Esophagus squamous epithelium (tissue), 5 donors: ENCODE measurements around the gene GH1. TPM values are rescaled to one million over a fixed set of nuclear protein-coding genes. Genes with fewer than 3 reads are reported as not detected.
"Not testable (repeated sequence)": the region's sequence is repeated elsewhere in the genome, so short reads cannot be mapped to it uniquely, and the experiment has no call there.

Experiments
- DNase-seq: peaks from one replicate; lab custom pipeline; 2025; lab: John Stamatoyannopoulos, UW
- H3K27ac ChIP-seq, 4 donors: fragments of 200-600 bp; sonication (generic); one replicate each; pipeline ENCODE4 v1.5.1; 2016 to 2019; ENCODE audit warnings: mild to moderate bottlenecking in 1 of 4
- H3K27me3 ChIP-seq, 4 donors: fragments of 200-600 bp; sonication (generic); 1 replicate in 3 of 4; 2 replicates in 1 of 4; pipeline versions ENCODE4 v1.5.1 to v1.6.0; 2017 to 2021; ENCODE audit warnings: antibody characterized with exemption in 1 of 4
- H3K36me3 ChIP-seq, 3 donors: fragments of 200-600 bp; sonication (generic); one replicate each; pipeline ENCODE4 v1.5.1; 2016 to 2019
- H3K4me1 ChIP-seq, 3 donors: fragments of 200-600 bp; sonication (generic); one replicate each; pipeline ENCODE4 v1.5.1; 2017 to 2019
- H3K4me3 ChIP-seq, 4 donors: fragments of 200-600 bp; sonication (generic); 1 replicate in 3 of 4; 2 replicates in 1 of 4; pipeline ENCODE4 v1.5.1; 2016 to 2019; ENCODE audit warnings: mild to moderate bottlenecking in 2 of 4, moderate library complexity in 1 of 4
- H3K9me3 ChIP-seq, 3 donors: fragments of 200-600 bp; sonication (generic); one replicate each; pipeline ENCODE4 v1.5.1; 2016 to 2019
- WGBS, 2 donors: methylation state at CpG; one replicate each; pipeline ENCODE4 v1.1.5; 2018; 5-methylcytosine and 5-hydroxymethylcytosine counted together
- intact Hi-C: fragments of 100-400 bp; cut with DNase I; formaldehyde crosslinking; loops from one replicate; pipeline ENCODE4 v1.15.0; 2022
- total RNA-seq, 4 donors: library from RNA; depleted of rRNA; stranded (reverse); fragments of >200 nt; gene quantifications; one replicate each; pipeline ENCODE4 v1.1.0, GENCODE V29; 2016
- TF ChIP-seq, protein P1 (sequence below), 6 experiments: fragments of 450-650 bp in 4 of 6; fragments of 200-600 bp in 2 of 6; sonication (generic) in 2 of 6; IDR thresholded peaks; one replicate each; pipeline ENCODE4 v1.5.1; 2016 to 2019; ENCODE audit warnings: antibody characterized with exemption in 6 of 6, mild to moderate bottlenecking in 4 of 6, moderate library complexity in 4 of 6
- donor health status: DM: yes; HTN: yes; CAD: no.

Gene GH1
- total RNA-seq, 4 donors from 2014 or later: not detected

GRCh38 chr17:63907161-63907778 is 11.4 kb downstream of the GH1 start:
- 44 to 56% methylated on average over 8 to 12 of the region's 12 CpGs for WGBS, 2 donors

DNA sequence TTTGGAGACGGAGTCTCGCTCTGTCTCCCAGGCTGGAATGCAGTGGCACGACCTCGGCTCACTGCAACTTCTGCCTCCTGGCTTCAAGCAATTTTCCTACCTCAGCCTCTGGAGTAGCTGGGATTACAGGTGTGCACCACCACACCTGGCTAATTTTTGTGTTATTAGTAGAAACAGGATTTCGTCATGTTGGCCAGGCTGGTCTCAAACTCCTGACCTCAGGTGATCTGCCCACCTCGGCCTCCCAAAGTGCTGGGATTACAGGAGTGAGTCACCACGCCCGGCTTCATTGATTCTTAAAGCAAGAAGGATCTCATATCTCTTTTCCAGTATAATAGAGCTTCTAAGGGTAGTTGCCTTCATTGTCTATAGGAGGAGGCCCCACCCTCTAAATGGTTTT is 13.8 kb downstream of the GH1 start:
- DNase-seq, H3K9me3 ChIP-seq, H3K27me3 ChIP-seq, intact Hi-C loops, H3K4me3 ChIP-seq, H3K4me1 ChIP-seq, H3K27ac ChIP-seq, H3K36me3 ChIP-seq: not testable (repeated sequence)
- 79 to 87% methylated on average over 8 of the region's 8 CpGs for WGBS, 2 donors

More at GRCh38 chr17:63907161-63907778, 11.4 kb downstream of the GH1 start:
- intact Hi-C loops, H3K36me3 ChIP-seq, H3K4me3 ChIP-seq, H3K4me1 ChIP-seq, DNase-seq, H3K9me3 ChIP-seq, H3K27ac ChIP-seq: not testable (repeated sequence)
- peaks cover 0 to 26% (median 0%) of the 10 kb centered on the region in 4 donors for H3K27me3 ChIP-seq
- TF ChIP-seq, protein P1, sequence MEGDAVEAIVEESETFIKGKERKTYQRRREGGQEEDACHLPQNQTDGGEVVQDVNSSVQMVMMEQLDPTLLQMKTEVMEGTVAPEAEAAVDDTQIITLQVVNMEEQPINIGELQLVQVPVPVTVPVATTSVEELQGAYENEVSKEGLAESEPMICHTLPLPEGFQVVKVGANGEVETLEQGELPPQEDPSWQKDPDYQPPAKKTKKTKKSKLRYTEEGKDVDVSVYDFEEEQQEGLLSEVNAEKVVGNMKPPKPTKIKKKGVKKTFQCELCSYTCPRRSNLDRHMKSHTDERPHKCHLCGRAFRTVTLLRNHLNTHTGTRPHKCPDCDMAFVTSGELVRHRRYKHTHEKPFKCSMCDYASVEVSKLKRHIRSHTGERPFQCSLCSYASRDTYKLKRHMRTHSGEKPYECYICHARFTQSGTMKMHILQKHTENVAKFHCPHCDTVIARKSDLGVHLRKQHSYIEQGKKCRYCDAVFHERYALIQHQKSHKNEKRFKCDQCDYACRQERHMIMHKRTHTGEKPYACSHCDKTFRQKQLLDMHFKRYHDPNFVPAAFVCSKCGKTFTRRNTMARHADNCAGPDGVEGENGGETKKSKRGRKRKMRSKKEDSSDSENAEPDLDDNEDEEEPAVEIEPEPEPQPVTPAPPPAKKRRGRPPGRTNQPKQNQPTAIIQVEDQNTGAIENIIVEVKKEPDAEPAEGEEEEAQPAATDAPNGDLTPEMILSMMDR (IDR thresholded peaks at IDR 0.05): peak in 2 of 6 experiments; percentile 10 to 15

- H3K4me3 ChIP-seq, intact Hi-C loops, H3K4me1 ChIP-seq, H3K9me3 ChIP-seq, H3K36me3 ChIP-seq, H3K27me3 ChIP-seq, H3K27ac ChIP-seq, DNase-seq: not testable (repeated sequence)
- WGBS, 2 donors: 27 to 32% methylated on average over 5 of the region's 5 CpGs
- TF ChIP-seq, protein P1 (IDR thresholded peaks at IDR 0.05): peak in 5 of 6 experiments; percentile 24 to 48 (median 33)
Observed at GRCh38 chr17:63903787-63904201, 14.8 kb downstream of the GH1 start.

GRCh38 chr17:63901971-63902370 is 16.7 kb downstream of the GH1 start:
- 82 to 87% methylated on average over 2 of the region's 2 CpGs for WGBS, 2 donors
- H3K27ac ChIP-seq, H3K27me3 ChIP-seq, intact Hi-C loops, H3K36me3 ChIP-seq, H3K9me3 ChIP-seq, H3K4me1 ChIP-seq, H3K4me3 ChIP-seq, DNase-seq: not testable (repeated sequence)

DNA sequence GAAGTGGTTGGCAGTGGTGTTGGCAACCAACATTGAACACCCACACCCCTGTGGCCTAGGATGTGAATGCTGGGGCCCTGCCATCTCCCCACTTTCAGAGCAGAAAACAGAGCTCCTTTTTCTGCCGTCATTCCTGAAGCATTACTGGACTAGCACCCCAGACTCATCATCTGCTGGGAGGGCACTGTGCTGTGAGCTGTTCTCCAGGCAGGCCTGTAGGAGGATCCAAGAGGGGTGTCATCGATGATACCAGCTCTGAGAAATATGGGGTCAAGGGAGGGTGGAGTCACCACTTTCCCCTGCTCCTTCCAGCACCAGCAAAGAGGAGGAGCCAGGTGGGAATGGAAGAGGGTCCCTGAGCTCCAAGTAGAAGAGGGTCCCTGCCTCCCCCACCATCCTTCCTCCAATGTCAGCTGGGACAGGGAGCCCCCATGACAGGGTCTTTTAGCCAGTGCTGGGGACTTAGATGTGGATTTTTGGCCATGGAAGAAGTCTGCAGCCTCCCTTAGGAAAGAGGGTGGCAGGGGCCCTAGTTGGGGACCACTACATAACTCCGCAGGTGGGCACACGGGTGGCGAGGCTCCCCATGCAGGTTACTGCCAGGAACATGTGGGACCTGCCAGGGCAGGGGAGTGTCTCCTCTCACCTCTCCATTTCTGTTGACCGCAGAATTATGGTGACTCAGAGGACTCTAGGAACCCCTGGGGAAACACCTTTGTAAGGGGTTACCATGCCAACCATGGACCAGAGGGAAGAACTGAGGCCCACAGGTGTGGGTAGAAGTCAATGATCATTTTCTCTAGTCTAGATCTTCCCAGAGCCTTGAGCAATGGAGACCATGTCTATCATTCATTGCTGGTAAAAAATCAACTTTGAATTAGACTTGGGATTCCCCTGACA is 19.5 kb downstream of the GH1 start:
- H3K36me3 ChIP-seq, DNase-seq, H3K27ac ChIP-seq, H3K4me3 ChIP-seq, H3K27me3 ChIP-seq, intact Hi-C loops, H3K9me3 ChIP-seq, H3K4me1 ChIP-seq: not testable (repeated sequence)
- WGBS, 2 donors: 63% methylated on average over 3 of the region's 6 CpGs; no CpG with 5 or more reads in 1 of the 2 donors

DNA sequence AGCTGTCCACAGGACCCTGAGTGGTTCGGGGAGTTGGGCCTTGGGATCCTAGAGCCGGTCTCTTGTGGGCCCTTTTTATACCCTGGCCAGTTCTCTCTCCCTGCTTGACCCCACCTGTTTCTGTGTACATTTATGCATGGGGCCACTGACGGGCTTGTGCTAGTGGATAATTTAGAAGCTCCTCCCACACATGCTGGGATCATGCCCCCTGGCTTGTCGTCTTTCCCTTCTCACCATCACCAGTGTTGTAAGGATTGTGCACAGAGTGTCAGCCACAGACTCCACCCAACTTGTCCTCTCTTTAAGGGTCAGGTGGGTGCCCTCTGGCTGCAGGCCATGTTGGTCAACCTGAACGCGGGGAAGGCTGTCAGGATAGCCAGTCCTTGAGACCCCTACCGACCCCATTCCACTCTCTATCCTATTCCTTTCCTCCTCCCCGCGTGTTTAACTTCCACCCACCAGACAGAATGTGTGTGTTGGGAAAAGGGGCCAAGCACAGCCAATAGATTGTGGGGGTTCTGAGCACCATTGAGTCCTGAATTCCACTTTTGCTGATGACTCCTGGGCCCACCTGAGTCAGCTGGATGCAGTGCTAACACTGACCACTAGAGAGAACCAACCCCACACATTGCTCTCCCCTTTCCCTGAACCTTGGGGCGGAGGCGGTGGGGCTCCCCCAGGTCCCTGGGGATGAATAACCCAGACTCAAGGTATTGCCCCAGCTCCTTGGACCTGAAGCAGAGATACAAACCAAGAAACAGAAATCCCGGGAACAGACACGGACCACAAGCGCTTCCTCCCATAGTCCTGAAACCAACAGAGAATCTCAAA is 21.9 kb downstream of the GH1 start, which contains the start of gene CSH1:
CSH1 (minus strand) TSS at position 51 of the 831 bp plus-strand sequence. CDS start 63 bp downstream, outside the sequence.
- 92 to 94% methylated on average over 3 of the region's 14 CpGs for WGBS, 2 donors

DNA sequence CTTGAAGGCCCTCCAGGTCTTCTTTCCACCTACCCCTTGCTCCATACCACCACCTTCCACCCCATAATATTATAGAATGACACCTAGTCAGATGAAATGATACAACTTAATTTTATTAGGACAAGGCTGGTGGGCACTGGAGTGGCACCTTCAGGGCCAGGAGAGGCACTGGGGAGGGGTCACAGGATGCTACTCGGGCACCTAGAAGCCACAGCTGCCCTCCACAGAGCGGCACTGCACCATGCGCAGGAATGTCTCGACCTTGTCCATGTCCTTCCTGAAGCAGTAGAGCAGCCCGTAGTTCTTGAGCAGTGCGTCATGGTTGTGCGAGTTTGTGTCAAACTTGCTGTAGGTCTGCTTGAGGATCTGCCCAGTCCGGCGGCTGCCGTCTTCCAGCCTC is 23.8 kb downstream of the GH1 start:
- H3K4me1 ChIP-seq, H3K27me3 ChIP-seq, DNase-seq, intact Hi-C loops, H3K9me3 ChIP-seq, H3K4me3 ChIP-seq, H3K27ac ChIP-seq, H3K36me3 ChIP-seq: not testable (repeated sequence)
- 94% methylated on average over 7 of the region's 10 CpGs; no CpG with 5 or more reads in 1 of the 2 donors for WGBS, 2 donors

More for the DNA sequence above, 21.9 kb downstream of the GH1 start, which contains the start of gene CSH1:
- H3K27me3 ChIP-seq, intact Hi-C loops, H3K9me3 ChIP-seq, H3K4me1 ChIP-seq, H3K36me3 ChIP-seq, H3K27ac ChIP-seq, DNase-seq, H3K4me3 ChIP-seq: not testable (repeated sequence)

DNA sequence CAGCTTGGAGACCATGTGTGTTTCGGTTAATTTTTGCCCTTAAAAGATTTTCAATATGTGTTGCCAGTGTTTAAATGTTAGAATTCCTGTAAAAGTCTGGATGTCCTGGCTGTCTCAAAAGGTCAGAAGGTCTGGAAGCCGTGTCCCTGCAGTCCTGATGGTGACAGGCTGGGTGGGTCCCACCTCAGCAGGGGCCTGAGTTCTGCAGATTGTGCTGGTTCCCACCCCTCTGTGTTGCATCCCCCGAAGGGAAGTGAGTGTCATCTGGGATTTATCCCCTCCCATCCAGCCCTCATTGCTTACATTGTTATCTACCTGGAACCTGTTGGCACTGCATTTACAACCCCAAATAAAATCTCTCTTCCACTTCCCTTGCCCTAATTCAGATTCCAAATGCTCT is 24.6 kb downstream of the GH1 start:
- intact Hi-C loops, H3K9me3 ChIP-seq, H3K27ac ChIP-seq, DNase-seq, H3K36me3 ChIP-seq, H3K27me3 ChIP-seq, H3K4me1 ChIP-seq, H3K4me3 ChIP-seq: not testable (repeated sequence)
- WGBS, 2 donors: 49 to 62% methylated on average over 2 to 3 of the region's 3 CpGs

DNA sequence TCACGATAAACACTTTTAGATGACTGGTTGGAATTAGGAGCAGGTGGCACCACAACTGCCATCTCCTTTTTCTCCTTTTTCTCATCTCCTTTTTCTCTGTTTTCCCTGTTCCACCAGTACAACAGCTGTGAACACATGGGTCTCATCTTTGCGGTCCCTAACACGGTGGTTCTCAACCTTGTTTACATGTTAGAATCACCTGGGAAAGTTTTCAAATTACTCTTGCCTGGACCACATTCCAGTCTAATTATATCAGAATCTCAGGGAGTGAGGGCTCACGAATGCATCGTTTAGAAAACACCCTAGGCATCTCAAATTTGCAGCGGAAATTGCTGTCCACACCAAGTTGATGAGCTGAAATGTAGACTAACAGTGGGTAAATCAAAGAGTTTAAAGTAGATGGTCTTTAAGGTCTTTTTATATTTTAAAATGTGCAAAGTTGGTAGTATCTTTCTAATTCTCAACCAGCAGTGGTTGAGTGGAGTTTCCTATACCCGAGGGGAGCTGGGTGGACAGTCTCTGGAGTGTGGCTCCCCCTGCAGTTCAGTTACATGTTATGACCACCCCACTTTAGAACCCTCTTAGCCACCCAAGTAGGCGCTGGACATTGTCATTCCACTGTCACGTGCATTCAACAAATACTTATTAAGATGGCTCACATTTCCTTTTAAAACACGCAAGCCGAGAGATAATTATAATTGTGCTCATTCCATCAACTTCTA is 26.2 kb downstream of the GH1 start:
- 55 to 74% methylated on average over 10 to 11 of the region's 11 CpGs for WGBS, 2 donors
- H3K27me3 ChIP-seq, intact Hi-C loops: not testable (repeated sequence)

More for the DNA sequence above, 26.2 kb downstream of the GH1 start:
- not testable (repeated sequence) for H3K9me3 ChIP-seq, H3K36me3 ChIP-seq, H3K4me3 ChIP-seq, DNase-seq, H3K4me1 ChIP-seq, H3K27ac ChIP-seq
